ENCODE results near the gene TNKS2. TPM values are rescaled to one million over a fixed set of nuclear protein-coding genes. Genes with fewer than 3 reads are reported as not detected.

Gene TNKS2
- total RNA-seq, 1 experiment from 2014 or later = 25.4 TPM

DNA sequence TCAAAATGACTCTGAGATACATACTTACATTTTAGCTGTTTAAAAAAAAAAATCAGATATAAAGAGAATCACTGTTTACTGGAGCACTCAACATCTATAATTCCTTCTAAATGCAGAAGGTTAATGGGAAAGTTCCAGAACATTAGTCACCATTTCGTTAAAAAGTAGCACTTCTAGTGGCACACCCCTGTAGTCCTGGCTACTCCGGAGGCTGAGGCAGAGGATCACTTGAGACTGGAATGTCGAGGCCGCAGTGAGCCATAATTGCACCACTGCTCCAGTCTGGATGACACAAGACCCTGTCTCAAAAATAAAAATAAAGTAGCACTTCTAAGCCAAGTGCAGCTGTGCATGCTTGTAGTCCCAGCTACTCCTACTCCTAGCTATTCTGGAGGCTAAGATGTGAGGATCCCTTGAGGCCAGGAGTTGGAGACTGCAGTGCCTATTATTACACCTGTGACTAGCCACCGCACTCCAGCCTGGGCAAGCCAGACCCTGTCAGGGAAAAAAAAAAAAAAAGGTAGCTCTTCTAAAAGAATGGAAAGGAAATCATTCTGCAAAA is 108.9 kb downstream of the TNKS2 start:
- Histone ChIP-seq H4K20me1 (ENCODE audit: insufficient read depth) (no peaks in the 10 kb centered on the region), H3K27me3 (ENCODE audit: insufficient read depth, low read depth) (no peaks in the 10 kb centered on the region), H3K79me2 (ENCODE audit: low read depth) (no peaks in the 10 kb centered on the region), H2AFZ (no peak overlapping the region), H3K4me3 (peak overlapping the region; percentile 72; the same call in 1 of the 2 replicates), H3K36me3 (ENCODE audit: low read depth) (no peaks in the 10 kb centered on the region; the same call in 1 of the 2 replicates), H3K9me2 (ENCODE audit: insufficient read depth) (no peaks in the 10 kb centered on the region), H3K4me2 (peak overlapping the region; percentile 94; the same call in 1 of the 2 replicates), H3K4me1 (replicated peaks; ENCODE audit: insufficient read depth) (peaks cover 14% of the 10 kb centered on the region), H3K27ac (no peak overlapping the region), H3F3A (ENCODE audit: insufficient read depth, low read depth) (peaks cover 12% of the 10 kb centered on the region; the same call in 1 of the 2 replicates), H3K9me3 (ENCODE audit: insufficient read depth, low read depth) (no peaks in the 10 kb centered on the region)
- CTCF ChIA-PET = no interaction called here
- TF ChIP-seq CTCF (conservative IDR thresholded peaks at IDR 0.05) = no peak
- no peak for TF ChIP-seq EZH2 (IDR thresholded peaks at IDR 0.05; ENCODE audit: low read depth)
- no peak for DNase-seq
- POLR2A ChIA-PET (ENCODE audit: unreplicated experiment) = interaction anchor here (0.6 kb wide), 2 partner anchors 24 to 535 kb away, joined by 3 to 11 read pairs; no protein-coding TSS in a partner anchor
- intact Hi-C loops (cut with micrococcal nuclease; ENCODE audit: unreplicated experiment) = loop anchor here (5.0 kb wide), 1 partner anchor 50 kb away; no protein-coding TSS in a partner anchor
- BruUV-seq (replicated peaks) = TSS peak; percentile 65

DNA sequence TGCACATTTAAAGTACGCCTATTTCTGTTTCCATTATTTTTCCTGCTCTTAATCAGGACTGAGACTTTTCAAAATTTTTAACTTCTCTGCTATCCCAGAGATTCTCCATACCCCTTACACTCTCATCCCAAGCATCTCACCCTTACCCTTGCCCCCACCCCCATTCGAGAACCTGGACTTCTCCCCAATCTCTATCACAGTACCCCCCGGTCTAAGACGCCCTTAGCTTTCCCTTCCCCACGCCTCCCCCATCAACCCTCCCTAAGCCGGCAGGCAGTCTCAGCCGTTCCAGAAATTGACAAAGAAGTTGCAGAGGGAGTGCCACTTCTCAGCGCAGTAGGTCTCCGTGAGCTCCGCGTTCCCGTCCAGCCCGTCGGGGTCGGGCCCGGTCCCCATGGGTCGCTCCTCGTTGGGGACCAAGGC is 109.7 kb downstream of the TNKS2 start:
- Histone ChIP-seq H3F3A (ENCODE audit: insufficient read depth, low read depth) (peaks cover 7% of the 10 kb centered on the region; the same call in 1 of the 2 replicates), H3K9me3 (ENCODE audit: insufficient read depth, low read depth) (no peaks in the 10 kb centered on the region), H3K9me2 (ENCODE audit: insufficient read depth) (no peaks in the 10 kb centered on the region), H3K27ac (no peak overlapping the region), H3K27me3 (ENCODE audit: insufficient read depth, low read depth) (no peaks in the 10 kb centered on the region), H3K79me2 (ENCODE audit: low read depth) (no peaks in the 10 kb centered on the region), H3K4me3 (peak overlapping the region; percentile 72), H3K4me1 (replicated peaks; ENCODE audit: insufficient read depth) (peaks cover 7% of the 10 kb centered on the region), H3K4me2 (peak overlapping the region; percentile 94), H3K36me3 (ENCODE audit: low read depth) (no peaks in the 10 kb centered on the region; the same call in 1 of the 2 replicates), H2AFZ (peak overlapping the region; percentile 91), H4K20me1 (ENCODE audit: insufficient read depth) (no peaks in the 10 kb centered on the region)
- intact Hi-C loops (cut with micrococcal nuclease; ENCODE audit: unreplicated experiment) = loop anchor here (2.0 to 5.0 kb wide), 2 partner anchors 51 to 149 kb away; no protein-coding TSS in a partner anchor
- no TSS peak for BruUV-seq (replicated peaks)
- TF ChIP-seq EZH2 (IDR thresholded peaks at IDR 0.05; ENCODE audit: low read depth) (no peak), CTCF (conservative IDR thresholded peaks at IDR 0.05) (no peak)
- POLR2A ChIA-PET (ENCODE audit: unreplicated experiment) = no interaction called here
- CTCF ChIA-PET = interaction anchor here (0.5 kb wide), 1 partner anchor 122 kb away, joined by 3 read pairs; no protein-coding TSS in a partner anchor
- DNase-seq = no peak

GRCh38 chr10:91908337-91909116 is 110.3 kb downstream of the TNKS2 start:
- H3K4me2 ChIP-seq = peak overlapping the region; percentile 94
- H3K9me3 ChIP-seq (ENCODE audit: insufficient read depth, low read depth) = no peaks in the 10 kb centered on the region
- ChIA-PET CTCF (interaction anchor here (0.5 kb wide), 1 partner anchor 319 kb away, joined by 16 read pairs; no protein-coding TSS in a partner anchor), POLR2A (ENCODE audit: unreplicated experiment) (interaction anchor here (0.6 kb wide), 1 partner anchor 21 kb away, joined by 4 read pairs; no protein-coding TSS in a partner anchor)
- H4K20me1 ChIP-seq (ENCODE audit: insufficient read depth) = no peaks in the 10 kb centered on the region
- H3K4me3 ChIP-seq = peak overlapping the region; percentile 72
- peak overlapping the region; percentile 91 for H2AFZ ChIP-seq
- no peak overlapping the region for H3K27ac ChIP-seq
- BruUV-seq (replicated peaks) = no TSS peak
- peaks cover 7% of the 10 kb centered on the region for H3K4me1 ChIP-seq (replicated peaks; ENCODE audit: insufficient read depth)
- no peak for TF ChIP-seq EZH2 (IDR thresholded peaks at IDR 0.05; ENCODE audit: low read depth)
- no peak; the same call in 1 of the 2 replicates for TF ChIP-seq CTCF (conservative IDR thresholded peaks at IDR 0.05)
- H3K36me3 ChIP-seq (ENCODE audit: low read depth) = no peaks in the 10 kb centered on the region; the same call in 1 of the 2 replicates
- no peaks in the 10 kb centered on the region for H3K9me2 ChIP-seq (ENCODE audit: insufficient read depth)
- H3K27me3 ChIP-seq (ENCODE audit: insufficient read depth, low read depth) = no peaks in the 10 kb centered on the region
- peak; percentile 71 to 74 for DNase-seq
- no peaks in the 10 kb centered on the region for H3K79me2 ChIP-seq (ENCODE audit: low read depth)
- intact Hi-C loops (cut with micrococcal nuclease; ENCODE audit: unreplicated experiment) = loop anchor here (1.0 to 5.0 kb wide), 3 partner anchors 51 to 610 kb away; no protein-coding TSS in a partner anchor
- peaks cover 7% of the 10 kb centered on the region; the same call in 1 of the 2 replicates for H3F3A ChIP-seq (ENCODE audit: insufficient read depth, low read depth)
